Liver (tissue), 2 donors: ENCODE measurements around the gene TTC23.

Experiments used
- REST ChIP-seq: IDR thresholded peaks from 2 replicates; pipeline ENCODE4 v1.6.1; 2016; ENCODE audit warnings: antibody characterized with exemption, mild to moderate bottlenecking
- YY1 ChIP-seq: IDR thresholded peaks from 2 replicates; pipeline ENCODE4 v1.6.1; 2016; ENCODE audit warnings: antibody characterized with exemption, mild to moderate bottlenecking
- TF ChIP-seq, protein P1 (sequence below): IDR thresholded peaks from 2 replicates; pipeline ENCODE4 v1.6.1; 2016; ENCODE audit warnings: antibody characterized with exemption
- TF ChIP-seq, protein P2 (sequence below): fragments of 150-350 bp; IDR thresholded peaks from 2 replicates; pipeline ENCODE4 v1.5.1; 2017; ENCODE audit warnings: improper control_type of control experiment, low read depth, low read length; ENCODE audit not compliant: missing input control
- donor health status: healthy.

DNA sequence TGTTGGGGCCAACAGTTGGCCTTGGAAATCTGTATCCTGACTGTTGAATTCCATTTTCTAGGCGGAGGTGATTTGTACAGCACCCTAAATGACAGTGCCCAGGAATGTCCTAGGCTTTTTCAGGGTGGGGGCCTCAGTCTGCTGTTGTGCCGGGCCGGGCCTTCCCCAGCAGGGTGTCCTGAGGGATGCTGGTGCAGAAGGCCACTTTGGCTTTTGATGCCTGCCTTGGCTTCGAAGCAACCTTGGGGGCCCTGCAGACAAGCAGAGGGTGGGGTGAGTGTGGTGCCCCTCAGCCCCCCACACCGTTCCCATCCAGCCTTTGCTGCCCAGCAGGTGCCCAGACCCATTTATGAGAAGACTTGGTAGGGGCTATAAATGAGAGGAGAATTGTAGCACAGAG, 111.5 kb downstream of the TTC23 start:
- no peak for TF ChIP-seq REST
- TF ChIP-seq, protein P1, sequence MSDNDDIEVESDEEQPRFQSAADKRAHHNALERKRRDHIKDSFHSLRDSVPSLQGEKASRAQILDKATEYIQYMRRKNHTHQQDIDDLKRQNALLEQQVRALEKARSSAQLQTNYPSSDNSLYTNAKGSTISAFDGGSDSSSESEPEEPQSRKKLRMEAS, result no peak
- TF ChIP-seq, protein P2, sequence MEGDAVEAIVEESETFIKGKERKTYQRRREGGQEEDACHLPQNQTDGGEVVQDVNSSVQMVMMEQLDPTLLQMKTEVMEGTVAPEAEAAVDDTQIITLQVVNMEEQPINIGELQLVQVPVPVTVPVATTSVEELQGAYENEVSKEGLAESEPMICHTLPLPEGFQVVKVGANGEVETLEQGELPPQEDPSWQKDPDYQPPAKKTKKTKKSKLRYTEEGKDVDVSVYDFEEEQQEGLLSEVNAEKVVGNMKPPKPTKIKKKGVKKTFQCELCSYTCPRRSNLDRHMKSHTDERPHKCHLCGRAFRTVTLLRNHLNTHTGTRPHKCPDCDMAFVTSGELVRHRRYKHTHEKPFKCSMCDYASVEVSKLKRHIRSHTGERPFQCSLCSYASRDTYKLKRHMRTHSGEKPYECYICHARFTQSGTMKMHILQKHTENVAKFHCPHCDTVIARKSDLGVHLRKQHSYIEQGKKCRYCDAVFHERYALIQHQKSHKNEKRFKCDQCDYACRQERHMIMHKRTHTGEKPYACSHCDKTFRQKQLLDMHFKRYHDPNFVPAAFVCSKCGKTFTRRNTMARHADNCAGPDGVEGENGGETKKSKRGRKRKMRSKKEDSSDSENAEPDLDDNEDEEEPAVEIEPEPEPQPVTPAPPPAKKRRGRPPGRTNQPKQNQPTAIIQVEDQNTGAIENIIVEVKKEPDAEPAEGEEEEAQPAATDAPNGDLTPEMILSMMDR, result no peak
- TF ChIP-seq YY1, result no peak
